Mesendoderm (in vitro differentiated cells): ENCODE results near the gene UBE2E2.

Source experiments
- DNase-seq: peaks from one replicate; pipeline ENCODE4 v3.0.0; 2013
- H2AK5ac ChIP-seq: 2 replicates; pipeline ENCODE4 v1.6.1; 2013; ENCODE audit warnings: low read length, inconsistent platforms
- H2BK120ac ChIP-seq: 2 replicates; pipeline ENCODE4 v1.6.1; 2013; ENCODE audit warnings: low read depth, mild to moderate bottlenecking, low read length, moderate library complexity, mixed read lengths
- H2BK15ac ChIP-seq: replicated peaks from 2 replicates; pipeline ENCODE4 v1.6.1; 2013; ENCODE audit warnings: low read depth, mild to moderate bottlenecking, moderate library complexity
- H2BK5ac ChIP-seq: 2 replicates; pipeline ENCODE4 v1.6.1; 2013; ENCODE audit warnings: low read length, inconsistent platforms
- H3K18ac ChIP-seq: 2 replicates; pipeline ENCODE4 v1.6.1; 2013; ENCODE audit warnings: mild to moderate bottlenecking, low read length, mixed read lengths
- H3K23ac ChIP-seq: one replicate; pipeline ENCODE4 v1.6.1; 2013; ENCODE audit warnings: low read length
- H3K27ac ChIP-seq: 2 replicates; pipeline ENCODE4 v1.5.1; 2013; ENCODE audit warnings: low read depth, mild to moderate bottlenecking, inconsistent platforms, low read length, moderate library complexity
- H3K27me3 ChIP-seq: 2 replicates; pipeline ENCODE4 v1.6.1; 2013; ENCODE audit warnings: low read length, control low read depth, mild to moderate bottlenecking, inconsistent platforms; ENCODE audit not compliant: insufficient read depth, poor library complexity
- H3K36me3 ChIP-seq: 2 replicates; pipeline ENCODE4 v1.6.1; 2013; ENCODE audit warnings: low read length, inconsistent platforms; ENCODE audit not compliant: control insufficient read depth, insufficient read depth
- H3K4ac ChIP-seq: one replicate; pipeline ENCODE4 v1.6.1; 2013; ENCODE audit warnings: low read depth, mild to moderate bottlenecking, low read length, moderate library complexity
- H3K4me1 ChIP-seq: 2 replicates; pipeline ENCODE4 v1.6.1; 2013; ENCODE audit warnings: low read depth, low read length, inconsistent platforms; ENCODE audit not compliant: control insufficient read depth
- H3K4me2 ChIP-seq: 2 replicates; pipeline ENCODE4 v1.6.1; 2013; ENCODE audit warnings: low read length
- H3K4me3 ChIP-seq: 2 replicates; pipeline ENCODE4 v1.5.1; 2013; ENCODE audit warnings: mild to moderate bottlenecking, low read length
- H3K56ac ChIP-seq: one replicate; pipeline ENCODE4 v1.6.1; 2013; ENCODE audit warnings: low read length
- H3K79me1 ChIP-seq: 2 replicates; pipeline ENCODE4 v1.6.1; 2013; ENCODE audit warnings: low read length, inconsistent platforms
- H3K79me2 ChIP-seq: 2 replicates; pipeline ENCODE4 v1.6.1; 2013; ENCODE audit warnings: mild to moderate bottlenecking, low read length; ENCODE audit not compliant: control insufficient read depth, insufficient read depth
- H3K9ac ChIP-seq: 2 replicates; pipeline ENCODE4 v1.6.1; 2013; ENCODE audit warnings: low read length, inconsistent platforms
- H4K5ac ChIP-seq: one replicate; pipeline ENCODE4 v1.6.1; 2013; ENCODE audit warnings: low read length
- H4K8ac ChIP-seq: one replicate; pipeline ENCODE4 v1.6.1; 2013; ENCODE audit warnings: low read depth, mild to moderate bottlenecking, control low read depth, low read length, moderate library complexity
- WGBS: extraction: QIAGEN DNeasy Blood & Tissue Kit; methylation state at CpG from one replicate; pipeline ENCODE4 v1.1.7; 2013; ENCODE audit warnings: low lambda C conversion rate, missing lambda C conversion rate; ENCODE audit not compliant: insufficient coverage; ENCODE audit errors: extremely low coverage; 5-methylcytosine and 5-hydroxymethylcytosine counted together

UBE2E2 gene

DNA sequence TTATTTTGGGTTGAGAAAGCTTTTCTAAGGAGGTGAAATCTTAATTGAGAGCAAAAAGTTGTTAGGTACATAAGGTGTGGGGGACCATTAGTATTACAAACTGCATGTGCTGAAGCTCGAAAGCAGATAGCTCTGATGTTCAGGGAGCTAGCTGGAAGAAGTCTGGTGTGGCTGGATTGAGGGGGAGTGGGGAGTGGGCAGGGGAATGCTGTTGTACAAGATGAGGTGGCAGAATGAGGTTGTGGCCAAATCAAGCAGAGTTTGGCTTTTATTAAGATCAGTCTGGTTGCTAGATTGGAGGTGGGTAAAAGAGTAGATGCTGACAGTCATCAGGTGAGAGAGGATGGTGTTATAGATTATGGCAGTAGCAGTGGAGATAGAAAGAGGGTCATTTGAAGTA lies 32.1 kb downstream of the UBE2E2 start:
- Histone ChIP-seq H3K79me2 (peaks cover 9% of the 10 kb centered on the region), H2AK5ac (no peak overlapping the region), H3K27me3 (no peaks in the 10 kb centered on the region), H3K23ac (no peak overlapping the region), H3K18ac (no peak overlapping the region), H3K4me2 (no peak overlapping the region), H2BK120ac (no peak overlapping the region), H2BK5ac (no peak overlapping the region), H3K79me1 (peaks cover 13% of the 10 kb centered on the region), H3K27ac (no peak overlapping the region), H3K4ac (no peak overlapping the region), H3K4me3 (no peak overlapping the region), H3K4me1 (no peaks in the 10 kb centered on the region), H3K56ac (no peak overlapping the region), H3K9ac (no peak overlapping the region), H3K36me3 (no peaks in the 10 kb centered on the region), H2BK15ac (no peak overlapping the region), H4K8ac (no peak overlapping the region), H4K5ac (no peak overlapping the region)
- DNase-seq, result no peak
- WGBS, result no CpG with 5 or more reads among the region's 1 CpG

DNA sequence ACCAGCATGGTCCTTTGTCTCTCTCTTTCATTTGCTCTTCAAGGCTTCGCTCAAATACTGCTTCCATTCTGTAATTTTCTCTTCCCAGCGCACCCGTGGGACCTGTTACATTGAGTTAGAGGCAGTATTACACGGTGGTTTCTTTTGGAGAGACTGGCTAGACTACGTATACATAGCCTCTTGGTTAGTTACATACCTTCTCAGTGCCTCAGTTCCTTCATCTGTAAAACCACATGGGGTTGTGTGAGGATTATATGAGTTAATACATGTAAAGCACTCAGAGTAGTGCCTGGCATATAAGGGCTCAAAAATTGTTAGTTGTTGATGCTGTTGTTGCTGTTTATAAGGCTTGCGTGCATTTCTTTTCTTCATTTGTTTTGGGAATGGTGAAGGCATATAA lies 33.8 kb downstream of the UBE2E2 start:
- Histone ChIP-seq H3K27me3 (no peaks in the 10 kb centered on the region), H2BK15ac (no peak overlapping the region), H2AK5ac (no peak overlapping the region), H3K4me1 (no peaks in the 10 kb centered on the region), H3K18ac (no peak overlapping the region), H2BK5ac (no peak overlapping the region), H3K4me2 (no peak overlapping the region), H3K23ac (no peak overlapping the region), H3K36me3 (no peaks in the 10 kb centered on the region), H3K9ac (no peak overlapping the region), H3K4me3 (no peak overlapping the region), H3K27ac (no peak overlapping the region), H4K8ac (no peak overlapping the region), H3K79me2 (peaks cover 9% of the 10 kb centered on the region), H2BK120ac (no peak overlapping the region), H3K4ac (no peak overlapping the region), H4K5ac (no peak overlapping the region), H3K56ac (no peak overlapping the region), H3K79me1 (peaks cover 13% of the 10 kb centered on the region)
- no CpG with 5 or more reads among the region's 6 CpGs for WGBS
- no peak for DNase-seq

DNA sequence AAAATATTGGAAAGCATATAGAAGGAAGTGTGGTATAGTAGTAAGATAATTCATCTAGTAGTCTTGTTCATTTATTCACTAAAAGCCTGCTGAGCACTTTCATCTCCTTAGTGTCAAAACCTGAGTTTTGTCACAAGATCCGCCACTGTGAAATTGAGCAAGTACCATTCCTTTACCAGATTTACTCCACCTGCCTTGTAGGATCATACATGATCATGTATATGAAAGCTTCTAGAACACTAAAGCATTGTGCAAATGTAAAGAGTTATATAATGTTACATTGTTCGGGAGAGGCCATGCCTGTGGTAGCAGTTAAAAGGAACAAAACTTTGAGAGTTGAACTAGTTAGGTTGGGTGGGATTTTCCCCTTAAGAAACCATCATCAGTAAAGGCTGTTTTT lies 35.0 kb downstream of the UBE2E2 start:
- Histone ChIP-seq H3K18ac (no peak overlapping the region), H3K4me3 (no peak overlapping the region), H3K79me1 (peaks cover 10% of the 10 kb centered on the region), H3K36me3 (no peaks in the 10 kb centered on the region), H2AK5ac (no peak overlapping the region), H3K27me3 (no peaks in the 10 kb centered on the region), H3K23ac (no peak overlapping the region), H2BK15ac (no peak overlapping the region), H3K9ac (no peak overlapping the region), H3K56ac (no peak overlapping the region), H3K4me2 (no peak overlapping the region), H3K4me1 (no peaks in the 10 kb centered on the region), H2BK120ac (no peak overlapping the region), H3K4ac (no peak overlapping the region), H4K8ac (no peak overlapping the region), H4K5ac (no peak overlapping the region), H3K27ac (no peak overlapping the region), H2BK5ac (no peak overlapping the region), H3K79me2 (peaks cover 7% of the 10 kb centered on the region)
- no peak for DNase-seq
- WGBS, result no CpG with 5 or more reads among the region's 2 CpGs

DNA sequence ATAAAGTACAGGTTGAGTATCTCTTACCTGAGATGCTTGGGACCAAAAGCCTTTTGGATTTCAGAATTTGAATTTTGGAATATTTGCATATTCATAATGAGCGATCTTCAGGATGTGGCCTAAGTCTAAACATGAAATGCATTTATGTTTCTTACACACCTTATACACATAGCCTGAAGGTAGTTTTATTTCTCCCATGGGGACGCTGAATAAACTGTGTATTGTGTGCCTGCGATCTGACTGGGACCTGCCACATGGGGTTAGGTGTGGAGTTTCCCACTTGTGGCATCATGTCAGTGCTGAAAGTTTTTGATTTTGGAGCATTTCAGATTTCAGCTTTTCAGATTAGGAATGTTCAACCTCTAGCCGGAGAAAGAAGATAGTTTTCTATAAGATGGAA lies 35.5 kb downstream of the UBE2E2 start:
- Histone ChIP-seq H2BK120ac (no peak overlapping the region), H3K27me3 (no peaks in the 10 kb centered on the region), H3K79me2 (peaks cover 7% of the 10 kb centered on the region), H3K4me2 (no peak overlapping the region), H3K23ac (no peak overlapping the region), H2BK5ac (no peak overlapping the region), H3K9ac (no peak overlapping the region), H2BK15ac (no peak overlapping the region), H3K56ac (no peak overlapping the region), H4K5ac (no peak overlapping the region), H4K8ac (no peak overlapping the region), H3K18ac (no peak overlapping the region), H3K4ac (no peak overlapping the region), H3K4me1 (no peaks in the 10 kb centered on the region), H3K36me3 (no peaks in the 10 kb centered on the region), H3K27ac (no peak overlapping the region), H2AK5ac (no peak overlapping the region), H3K79me1 (peaks cover 10% of the 10 kb centered on the region), H3K4me3 (no peak overlapping the region)
- DNase-seq, result no peak
- WGBS, result no CpG with 5 or more reads among the region's 4 CpGs

DNA sequence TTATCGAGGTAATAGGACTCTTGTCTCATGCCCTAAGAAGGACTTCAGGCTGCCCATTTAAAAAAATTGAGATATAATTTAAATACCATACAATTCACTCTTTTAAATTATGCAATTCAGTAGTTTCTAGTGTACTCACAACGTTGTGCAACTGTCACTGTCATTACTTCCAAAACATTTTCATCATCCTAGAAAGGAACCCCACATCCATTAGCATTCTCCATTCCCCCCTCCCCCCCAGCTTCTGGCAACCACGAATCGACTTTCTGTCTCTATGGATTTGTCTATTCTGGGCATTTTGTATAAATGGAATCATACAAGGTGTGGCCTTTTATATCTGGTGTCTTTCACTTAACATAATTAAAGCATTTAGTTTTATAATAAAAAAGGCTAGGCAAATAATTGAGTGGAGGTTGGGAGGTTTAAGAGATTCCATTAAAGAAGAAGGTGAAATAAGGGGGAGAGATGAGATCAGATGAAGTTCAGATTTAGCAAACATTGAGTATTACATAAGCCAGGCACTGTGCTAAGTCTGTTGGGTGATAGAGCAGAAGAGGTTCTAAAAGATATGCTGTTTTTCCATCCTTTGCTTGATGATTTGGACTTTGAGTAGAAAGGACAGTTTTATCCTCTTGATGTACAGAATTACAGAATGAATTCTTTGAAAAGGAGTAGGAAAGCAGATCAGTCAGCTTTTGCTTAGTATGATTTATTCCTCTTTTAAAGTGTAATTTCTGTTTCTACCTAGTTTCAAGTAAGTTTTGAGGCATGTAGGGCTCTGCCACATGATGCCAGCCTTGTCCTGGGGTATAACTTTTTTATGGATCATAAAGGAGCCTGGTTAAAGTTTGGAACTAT lies 36.3 kb downstream of the UBE2E2 start:
- no CpG with 5 or more reads among the region's 4 CpGs for WGBS
- Histone ChIP-seq H3K4me1 (no peaks in the 10 kb centered on the region), H3K4ac (no peak overlapping the region), H3K27me3 (no peaks in the 10 kb centered on the region), H3K4me2 (no peak overlapping the region), H3K4me3 (no peak overlapping the region), H3K79me1 (peaks cover 10% of the 10 kb centered on the region), H2AK5ac (no peak overlapping the region), H2BK5ac (no peak overlapping the region), H3K18ac (no peak overlapping the region), H3K23ac (no peak overlapping the region), H2BK120ac (no peak overlapping the region), H3K56ac (no peak overlapping the region), H4K8ac (no peak overlapping the region), H3K36me3 (no peaks in the 10 kb centered on the region), H3K9ac (no peak overlapping the region), H3K79me2 (peaks cover 7% of the 10 kb centered on the region), H2BK15ac (no peak overlapping the region), H3K27ac (no peak overlapping the region), H4K5ac (no peak overlapping the region)
- no peak for DNase-seq
